Activated B cell treated with CpG ODN at 0.5 μM for 24 hours (primary cell): ENCODE measurements around the gene TELO2. TPM values are rescaled to one million over a fixed set of nuclear protein-coding genes. Genes with fewer than 3 reads are reported as not detected.

Experiments
- ATAC-seq: fragments of 200-7000 bp; cut with Tn5 transposase; one replicate; pipeline ENCODE4 v1.10.0; 2021; ENCODE audit warnings: low read depth, mild to moderate bottlenecking, moderate library complexity
- CTCF ChIA-PET: fragments of 350-600 bp; sonication (Branson Sonifier 250); formaldehyde crosslinking; loops from one replicate; lab custom pipeline; 2021; ENCODE audit warnings: antibody characterized with exemption; lab: Charles Lee
- POLR2A ChIA-PET: fragments of 350-600 bp; sonication (Branson Sonifier 250); formaldehyde crosslinking; loops from one replicate; lab custom pipeline; 2021; ENCODE audit warnings: antibody characterized with exemption; lab: Charles Lee
- DNase-seq: peaks from one replicate; pipeline ENCODE4 v3.0.0; 2022
- H3K27ac Mint-ChIP-seq: one replicate; pipeline ENCODE4 v1.8.0; 2020; ENCODE audit warnings: mixed read lengths
- H3K27me3 Mint-ChIP-seq: one replicate; pipeline ENCODE4 v1.8.0; 2021; ENCODE audit warnings: mixed read lengths
- H3K36me3 Mint-ChIP-seq: one replicate; pipeline ENCODE4 v1.8.0; 2021; ENCODE audit warnings: low read depth, mixed read lengths
- H3K4me1 Mint-ChIP-seq: one replicate; pipeline ENCODE4 v1.8.0; 2021; ENCODE audit warnings: mixed read lengths
- H3K4me3 Mint-ChIP-seq: one replicate; pipeline ENCODE4 v1.8.0; 2020; ENCODE audit warnings: mild to moderate bottlenecking, mixed read lengths
- H3K9me3 Mint-ChIP-seq: one replicate; pipeline ENCODE4 v1.8.0; 2020; ENCODE audit warnings: mixed read lengths
- intact Hi-C: fragments of 100-400 bp; cut with micrococcal nuclease; formaldehyde crosslinking; loops from one replicate; pipeline ENCODE4 v1.15.1; 2024
- total RNA-seq: library from RNA; stranded (reverse); gene quantifications from 2 replicates; pipeline ENCODE4 v1.2.3, GENCODE V29; 2022
- TF ChIP-seq, protein P1 (sequence below): fragments of 200-600 bp; IDR thresholded peaks from one replicate; pipeline ENCODE4 v1.8.0; 2022; ENCODE audit warnings: antibody characterized with exemption, mild to moderate bottlenecking

The TELO2 gene
- total RNA-seq, 1 donor from 2014 or later = 78.8 TPM

DNA sequence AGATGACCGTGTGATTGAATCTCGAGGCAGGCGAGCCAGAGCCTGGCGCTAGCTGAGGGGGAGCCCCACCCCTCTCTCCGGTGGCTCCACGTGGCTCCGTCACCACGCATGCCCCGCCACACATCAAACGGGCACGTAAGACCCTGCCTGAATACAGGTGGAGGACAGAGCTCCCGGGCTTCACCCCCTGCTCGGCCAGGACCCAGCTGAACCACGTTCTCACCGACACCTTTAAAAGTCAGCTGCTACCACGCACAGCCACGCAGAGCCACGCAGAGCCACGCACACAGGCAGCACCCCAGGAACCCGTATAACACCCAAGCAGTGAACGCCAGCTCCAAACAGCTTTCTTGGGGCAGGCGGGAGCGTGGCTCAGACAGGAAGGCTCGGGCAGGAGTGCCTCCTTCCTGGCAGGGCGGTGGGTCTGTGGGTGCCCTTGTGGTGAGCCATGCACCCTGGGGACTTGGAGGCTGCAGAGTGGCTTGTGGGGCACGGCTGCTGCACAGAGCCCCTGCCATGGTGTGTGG is 44.7 kb downstream of the TELO2 start:
- ATAC-seq = no peak
- POLR2A ChIA-PET = interaction anchor here (0.6 to 1.9 kb wide), 3 partner anchors 117 to 193 kb away, joined by 3 to 7 read pairs (median 5); partner anchors contain the start of gene UQCC4
- H3K36me3 Mint-ChIP-seq = no peaks in the 10 kb centered on the region
- peaks cover 19% of the 10 kb centered on the region for H3K4me1 Mint-ChIP-seq
- H3K4me3 Mint-ChIP-seq = no peak overlapping the region
- CTCF ChIA-PET = interaction anchor here (0.9 to 2.1 kb wide), 4 partner anchors 108 to 174 kb away, joined by 3 to 14 read pairs (median 5); no protein-coding TSS in a partner anchor
- intact Hi-C loops = loop anchor here (1.0 to 2.0 kb wide), 2 partner anchors 109 to 175 kb away; no protein-coding TSS in a partner anchor
- H3K27me3 Mint-ChIP-seq = no peaks in the 10 kb centered on the region
- H3K9me3 Mint-ChIP-seq = no peaks in the 10 kb centered on the region
- H3K27ac Mint-ChIP-seq = no peak overlapping the region
- TF ChIP-seq, protein P1, sequence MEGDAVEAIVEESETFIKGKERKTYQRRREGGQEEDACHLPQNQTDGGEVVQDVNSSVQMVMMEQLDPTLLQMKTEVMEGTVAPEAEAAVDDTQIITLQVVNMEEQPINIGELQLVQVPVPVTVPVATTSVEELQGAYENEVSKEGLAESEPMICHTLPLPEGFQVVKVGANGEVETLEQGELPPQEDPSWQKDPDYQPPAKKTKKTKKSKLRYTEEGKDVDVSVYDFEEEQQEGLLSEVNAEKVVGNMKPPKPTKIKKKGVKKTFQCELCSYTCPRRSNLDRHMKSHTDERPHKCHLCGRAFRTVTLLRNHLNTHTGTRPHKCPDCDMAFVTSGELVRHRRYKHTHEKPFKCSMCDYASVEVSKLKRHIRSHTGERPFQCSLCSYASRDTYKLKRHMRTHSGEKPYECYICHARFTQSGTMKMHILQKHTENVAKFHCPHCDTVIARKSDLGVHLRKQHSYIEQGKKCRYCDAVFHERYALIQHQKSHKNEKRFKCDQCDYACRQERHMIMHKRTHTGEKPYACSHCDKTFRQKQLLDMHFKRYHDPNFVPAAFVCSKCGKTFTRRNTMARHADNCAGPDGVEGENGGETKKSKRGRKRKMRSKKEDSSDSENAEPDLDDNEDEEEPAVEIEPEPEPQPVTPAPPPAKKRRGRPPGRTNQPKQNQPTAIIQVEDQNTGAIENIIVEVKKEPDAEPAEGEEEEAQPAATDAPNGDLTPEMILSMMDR = no peak
- DNase-seq = no peak

DNA sequence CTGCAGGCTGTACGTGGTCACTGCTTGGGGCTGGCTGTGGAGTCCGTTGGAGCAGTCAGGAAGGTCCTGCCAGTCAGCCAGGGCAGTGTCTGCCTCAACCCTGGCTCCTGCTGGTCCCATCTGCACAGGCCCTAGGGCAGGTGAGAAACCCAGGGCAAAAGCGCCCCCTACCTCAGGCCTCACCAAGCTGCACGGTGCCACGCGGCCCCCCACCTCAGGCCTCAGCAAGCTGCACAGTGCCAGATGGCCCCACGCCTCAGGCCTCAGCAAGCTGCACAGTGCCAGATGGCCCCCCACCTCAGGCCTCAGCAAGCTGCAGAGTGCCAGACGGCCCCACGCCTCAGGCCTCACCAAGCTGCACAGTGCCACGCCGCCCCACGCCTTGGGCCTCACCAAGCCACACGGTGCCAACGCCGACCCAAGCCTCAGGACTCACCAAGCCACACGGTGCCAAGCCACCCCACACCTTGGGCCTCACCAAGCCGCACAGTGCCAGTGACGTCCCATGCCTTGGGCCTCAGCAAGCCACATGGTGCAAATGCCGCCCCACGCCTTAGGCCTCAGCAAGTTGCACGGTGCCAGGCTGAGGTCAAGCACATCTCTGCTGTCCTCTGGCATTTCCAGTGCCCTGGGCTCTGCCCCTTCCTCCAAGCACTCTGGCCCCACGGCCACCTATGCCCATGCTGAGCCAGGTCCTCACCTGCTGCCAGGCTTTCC is 45.8 kb downstream of the TELO2 start:
- ATAC-seq = peak; percentile 67
- Mint-ChIP-seq H3K4me3 (no peak overlapping the region), H3K27ac (no peak overlapping the region)

DNA sequence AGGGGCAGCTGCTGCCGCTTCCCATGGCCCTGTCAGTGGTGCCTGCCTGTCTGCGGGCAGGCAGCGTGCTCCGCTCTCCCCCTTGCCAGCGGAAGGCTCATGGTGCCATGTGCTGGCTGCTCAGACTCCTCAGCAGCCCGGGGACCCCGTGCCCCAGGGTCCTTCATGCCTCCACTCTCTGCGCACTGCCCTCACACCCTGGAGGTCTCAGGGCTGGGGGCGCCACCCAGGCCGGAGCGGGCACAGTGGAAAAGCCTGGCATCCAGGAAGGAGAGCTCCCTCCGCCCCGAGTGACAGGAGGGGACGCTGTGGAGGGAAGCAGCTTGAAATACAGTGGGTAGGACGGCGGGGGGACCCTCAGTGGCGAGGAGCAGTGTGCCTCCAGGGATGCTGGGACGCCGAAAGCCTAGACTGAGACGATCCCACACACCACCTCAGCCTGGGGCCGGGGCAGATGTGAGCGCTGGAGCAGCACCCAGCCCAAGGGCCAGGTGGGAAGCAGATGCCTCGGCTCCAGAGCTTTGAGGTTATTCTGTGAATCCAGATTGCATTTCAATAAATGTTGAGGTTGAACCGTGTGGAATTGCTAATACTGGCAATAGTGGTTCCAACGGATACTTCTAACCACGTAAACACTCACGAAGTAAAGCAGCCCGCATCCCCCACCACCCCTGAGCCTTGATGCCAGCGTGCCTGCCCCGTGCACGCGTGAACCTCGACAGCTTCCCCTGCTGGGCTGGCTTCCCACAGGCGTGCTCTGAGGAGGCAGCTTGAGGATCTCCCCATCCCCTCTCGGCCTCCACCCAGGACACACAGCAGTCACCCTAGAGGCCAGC is 46.8 kb downstream of the TELO2 start:
- Mint-ChIP-seq H3K36me3 (no peaks in the 10 kb centered on the region), H3K27me3 (no peaks in the 10 kb centered on the region), H3K9me3 (no peaks in the 10 kb centered on the region), H3K4me3 (no peak overlapping the region), H3K27ac (no peak overlapping the region), H3K4me1 (peaks cover 34% of the 10 kb centered on the region)
- TF ChIP-seq, protein P1 = no peak
- CTCF ChIA-PET = interaction anchor here (1.1 kb wide), 1 partner anchor 198 kb away, joined by 4 read pairs; no protein-coding TSS in a partner anchor
- intact Hi-C loops = loop anchor here (2.0 kb wide), 1 partner anchor 111 kb away; no protein-coding TSS in a partner anchor
- ATAC-seq = no peak
- POLR2A ChIA-PET = interaction anchor here (0.7 kb wide), 1 partner anchor 171 kb away, joined by 4 read pairs; no protein-coding TSS in a partner anchor
- no peak for DNase-seq

More for the DNA sequence above, 45.8 kb downstream of the TELO2 start:
- Mint-ChIP-seq H3K4me1 (peaks cover 26% of the 10 kb centered on the region), H3K36me3 (no peaks in the 10 kb centered on the region), H3K27me3 (no peaks in the 10 kb centered on the region), H3K9me3 (no peaks in the 10 kb centered on the region)
- CTCF ChIA-PET = interaction anchor here (0.7 to 2.1 kb wide), 6 partner anchors 109 to 197 kb away, joined by 3 to 14 read pairs (median 4); no protein-coding TSS in a partner anchor
- POLR2A ChIA-PET = interaction anchor here (0.6 to 1.9 kb wide), 3 partner anchors 114 to 176 kb away, joined by 5 to 7 read pairs (median 5); partner anchors contain the start of gene UQCC4
- TF ChIP-seq, protein P1 = no peak
- intact Hi-C loops = loop anchor here (1.0 to 2.0 kb wide), 2 partner anchors 110 to 176 kb away; no protein-coding TSS in a partner anchor
- no peak for DNase-seq

DNA sequence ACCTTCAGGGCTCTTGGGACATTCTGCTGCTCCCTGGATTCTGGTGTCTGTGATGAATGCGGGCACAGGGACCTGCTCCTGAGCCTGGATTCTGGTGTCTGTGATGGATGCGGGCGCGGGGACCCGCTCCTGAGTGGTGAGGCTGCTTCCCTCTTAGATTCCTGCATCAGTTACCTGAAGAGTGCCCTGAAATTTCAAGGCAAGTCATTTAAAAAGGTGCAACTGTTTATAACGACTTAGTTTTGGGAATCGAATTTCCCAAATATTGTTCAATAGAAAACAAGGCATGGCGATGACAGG is 47.3 kb downstream of the TELO2 start:
- peaks cover 35% of the 10 kb centered on the region for H3K4me1 Mint-ChIP-seq
- intact Hi-C loops = no loop called here
- H3K27ac Mint-ChIP-seq = no peak overlapping the region
- H3K9me3 Mint-ChIP-seq = no peaks in the 10 kb centered on the region
- H3K4me3 Mint-ChIP-seq = no peak overlapping the region
- ChIA-PET POLR2A (interaction anchor here (0.7 kb wide), 1 partner anchor 171 kb away, joined by 4 read pairs; no protein-coding TSS in a partner anchor), CTCF (no interaction called here)
- TF ChIP-seq, protein P1 = no peak
- no peaks in the 10 kb centered on the region for H3K27me3 Mint-ChIP-seq
- DNase-seq (no peak), ATAC-seq (no peak)
- H3K36me3 Mint-ChIP-seq = no peaks in the 10 kb centered on the region
